Neural progenitor cell (in vitro differentiated cells): Measurements from ENCODE around the gene NAPEPLD.

Experiments
- CTCF ChIP-seq: fragments of 200-600 bp; sonication (generic); IDR thresholded peaks from 2 replicates; pipeline ENCODE4 v1.5.1; 2017; ENCODE audit warnings: antibody characterized with exemption, mild to moderate bottlenecking
- EZH2 ChIP-seq: fragments of 200-600 bp; sonication (generic); IDR thresholded peaks from 2 replicates; pipeline ENCODE4 v1.6.1; 2017; ENCODE audit warnings: antibody characterized with exemption, mild to moderate bottlenecking, moderate library complexity

GRCh38 chr7:103075337-103075918 lies 73.5 kb downstream of the NAPEPLD start:
- TF ChIP-seq EZH2 (no peak), CTCF (no peak)
